K562 (cell line): ENCODE measurements around the gene BLTP2. TPM values are rescaled to one million over a fixed set of nuclear protein-coding genes. Genes with fewer than 3 reads are reported as not detected.
"Not testable (repeated sequence)": the region's sequence is repeated elsewhere in the genome, so short reads cannot be mapped to it uniquely, and the experiment has no call there.

Experiments
- ATAC-seq: fragments of 200-7000 bp; cut with Tn5 transposase; 3 replicates; pipeline ENCODE4 v1.9.1; 2020; ENCODE audit warnings: moderate library complexity
- BruUV-seq: library from RNA; stranded (reverse); fragments of 400-500 nt; replicated peaks from 2 replicates; lab custom pipeline; 2021; lab: Mats Ljungman, UMichigan
- CTCF ChIA-PET: fragments of 300-600 bp; formaldehyde crosslinking; extraction: SDS; loops from one replicate; lab custom pipeline; 2021; ENCODE audit warnings: low intra/inter-chr PET ratio; lab: Yijun Ruan, JAX
- POLR2A ChIA-PET: fragments of 300-600, 350-650 bp; sonication (Branson Sonifier 250); formaldehyde crosslinking; extraction: SDS; loops from one replicate; lab custom pipeline; 2021; ENCODE audit warnings: antibody characterized with exemption, inconsistent platforms; lab: Yijun Ruan, JAX
- DNase-seq, 4 experiments: peaks; one replicate each; pipeline versions ENCODE4 v3.0.0 to v3.0.0-alpha.2; 2011 to 2018; ENCODE audit warnings: low spot score in 3 of 4, mixed read lengths in 3 of 4; ENCODE audit errors: extremely low read depth in 1 of 4
- FAIRE-seq: peaks from 2 replicates; lab custom pipeline; 2011; peaks lifted over from hg19 to GRCh38; lab: Jason Lieb, UNC
- H2AFZ ChIP-seq: 2 replicates; pipeline ENCODE4 v1.6.0; 2011; ENCODE audit warnings: low read depth, low read length, control low read depth, inconsistent platforms
- H3K27ac ChIP-seq: fragments of 200-600 bp; 3 replicates; pipeline ENCODE4 v1.8.0; 2011; ENCODE audit warnings: low read depth, mild to moderate bottlenecking, control low read depth, inconsistent platforms, low read length, moderate library complexity, mixed read lengths; ENCODE audit errors: extremely low read depth
- H3K27me3 ChIP-seq, 2 experiments: fragments of 300-600 bp in 1 of 2; 2 replicates in 1 of 2; 3 replicates in 1 of 2; pipeline versions ENCODE4 v1.6.0 to v1.8.0; 2011; ENCODE audit warnings: inconsistent platforms in 2 of 2, low read length in 2 of 2, mild to moderate bottlenecking in 1 of 2, mixed read lengths in 1 of 2, moderate library complexity in 1 of 2; ENCODE audit not compliant: control insufficient read depth in 2 of 2, insufficient read depth in 2 of 2
- H3K36me3 ChIP-seq: fragments of 300-600 bp; 3 replicates; pipeline ENCODE4 v1.8.0; 2011; ENCODE audit warnings: mild to moderate bottlenecking, low read length, inconsistent platforms; ENCODE audit not compliant: control insufficient read depth, insufficient read depth
- H3K4me1 ChIP-seq, 2 experiments: fragments of 200-600 bp in 1 of 2; replicated peaks in 1 of 2; 2 replicates in 1 of 2; 3 replicates in 1 of 2; pipeline versions ENCODE4 v1.5.1 to v1.8.0; 2011; ENCODE audit warnings: inconsistent platforms in 2 of 2, low read length in 2 of 2, mild to moderate bottlenecking in 1 of 2, mixed read lengths in 1 of 2, moderate library complexity in 1 of 2; ENCODE audit not compliant: control insufficient read depth in 2 of 2, insufficient read depth in 2 of 2
- H3K4me2 ChIP-seq: 2 replicates; pipeline ENCODE4 v1.6.1; 2011; ENCODE audit warnings: low read length, control low read depth, inconsistent platforms, mixed read lengths; ENCODE audit not compliant: insufficient read depth
- H3K4me3 ChIP-seq: fragments of 200-600 bp; sonication (generic), shearing (Covaris generic); 2 replicates; pipeline ENCODE4 v1.5.1; 2016; ENCODE audit warnings: control low read depth, inconsistent platforms
- H3K79me2 ChIP-seq: fragments of 200-600 bp; 3 replicates; pipeline ENCODE4 v1.8.0; 2011; ENCODE audit warnings: low read length, inconsistent platforms; ENCODE audit not compliant: control insufficient read depth, insufficient read depth
- H3K9ac ChIP-seq, 2 experiments: 2 replicates each; pipeline versions ENCODE4 v1.6.0 to v1.6.1; 2011; ENCODE audit warnings: low read depth in 2 of 2, low read length in 2 of 2, control low read depth in 1 of 2, inconsistent platforms in 1 of 2, mild to moderate bottlenecking in 1 of 2, mixed read lengths in 1 of 2; ENCODE audit not compliant: insufficient read depth in 1 of 2
- H3K9me1 ChIP-seq: one replicate; pipeline ENCODE4 v1.6.0; 2011; ENCODE audit warnings: inconsistent platforms, mild to moderate bottlenecking, low read length, moderate library complexity; ENCODE audit not compliant: control insufficient read depth, insufficient read depth
- H3K9me3 ChIP-seq: replicated peaks from 2 replicates; pipeline ENCODE4 v1.5.1; 2011; ENCODE audit warnings: low read depth, low read length, inconsistent platforms; ENCODE audit not compliant: control insufficient read depth, insufficient read depth
- H4K20me1 ChIP-seq: replicated peaks from 2 replicates; pipeline ENCODE4 v1.6.1; 2011; ENCODE audit warnings: low read length, inconsistent platforms, mixed read lengths; ENCODE audit not compliant: control insufficient read depth, insufficient read depth
- CBFA2T3 ChIP-seq: fragments of 450-650 bp; IDR thresholded peaks from 2 replicates; pipeline ENCODE4 v1.6.1; 2017
- DMBX1 ChIP-seq: fragments of 250-450 bp; sonication (Bioruptor Pico); IDR thresholded peaks from 2 replicates; pipeline ENCODE4 v1.8.0; 2022; ENCODE audit warnings: inconsistent platforms, mild to moderate bottlenecking, moderate library complexity, borderline replicate concordance
- ZBTB40 ChIP-seq, 2 experiments: fragments of 450-650 bp in 1 of 2; sonication (generic) in 1 of 2; formaldehyde crosslinking in 1 of 2; IDR thresholded peaks; 2 replicates each; pipeline versions ENCODE4 v1.7.1 to v1.9.0; 2016 to 2022; ENCODE audit warnings: inconsistent platforms in 1 of 2, mild to moderate bottlenecking in 1 of 2, missing genetic modification reagents in 1 of 2
- ZBTB43 ChIP-seq: sonication (generic); formaldehyde crosslinking; IDR thresholded peaks from 2 replicates; pipeline ENCODE4 v1.8.0; 2023; ENCODE audit warnings: mild to moderate bottlenecking, missing genetic modification reagents
- WGBS: fragments of 100-300 bp; shearing (Covaris generic); methylation state at CpG from one replicate; pipeline ENCODE4 v1.1.6; 2016; ENCODE audit warnings: low coverage, mixed read lengths; ENCODE audit not compliant: insufficient coverage; ENCODE audit errors: missing lambda C conversion rate; 5-methylcytosine and 5-hydroxymethylcytosine counted together
- in situ Hi-C: fragments of 300-500 bp; cut with MboI; formaldehyde crosslinking; loops from 4 replicates; pipeline ENCODE4 v1.15.0; 2018; ENCODE audit warnings: inconsistent platforms, mixed read lengths
- intact Hi-C: fragments of 100-400 bp; cut with micrococcal nuclease; formaldehyde crosslinking; loops from 2 replicates; pipeline ENCODE4 v1.14.2; 2022
- polyA plus RNA-seq, 8 experiments: library from polyadenylated mRNA; depleted of rRNA in 4 of 8; stranded (reverse) in 5 of 8; unstranded in 3 of 8; fragments of >200 nt; fragmentation: Nextera tagmentation in 2 of 8; fragmentation: Illumina TruSeq in 1 of 8; extraction: Ambion mirVana in 2 of 8; extraction: Trizol in 1 of 8; gene quantifications; 2 replicates each; pipeline versions ENCODE4 v1.2.1 to v1.2.3, GENCODE V29; 2011 to 2014; ENCODE audit warnings: inconsistent platforms in 1 of 8, missing spikeins in 1 of 8
- total RNA-seq, 7 experiments: library from RNA; depleted of rRNA in 6 of 7; stranded (reverse); fragments of >200 nt in 6 of 7; fragmentation: Illumina TruSeq in 2 of 7; extraction: Trizol in 2 of 7; gene quantifications; 2 replicates each; pipeline versions ENCODE4 v1.2.1 to v1.2.3, GENCODE V29; 2011 to 2021; ENCODE audit warnings: low replicate concordance in 1 of 7

Gene BLTP2
- total and polyA plus RNA-seq, 9 of the 15 experiments (the other 6 are each of a cell fraction or from before 2014, with no cell fraction given): 14.7 to 174 (median 103) TPM

- ATAC-seq, H3K4me2 ChIP-seq, intact Hi-C loops, BruUV-seq, H3K4me1 ChIP-seq, H4K20me1 ChIP-seq, in situ Hi-C loops, H3K9me3 ChIP-seq, H3K9ac ChIP-seq, DNase-seq, H3K27me3 ChIP-seq, H3K4me3 ChIP-seq, H3K9me1 ChIP-seq, FAIRE-seq, H2AFZ ChIP-seq, H3K27ac ChIP-seq, CTCF ChIA-PET: not testable (repeated sequence)
- TF ChIP-seq CBFA2T3 (0 out of 2 replicates have a peak, but pooled peaks have one; percentile 32), DMBX1 (peak; percentile 22; the same call in 1 of the 2 replicates)
- POLR2A ChIA-PET: interaction anchor here (1.0 to 1.3 kb wide), 2 partner anchors 9 to 10 kb away, joined by 3 read pairs; no protein-coding TSS in a partner anchor
- H3K36me3 ChIP-seq: peaks cover 49% of the 10 kb centered on the region; the same call in 2 of the 3 replicates
- peaks cover 52% of the 10 kb centered on the region for H3K79me2 ChIP-seq
- WGBS: 56% methylated on average over 3 of the region's 8 CpGs
Measured at GRCh38 chr17:28658342-28658741, 13.4 kb upstream of the BLTP2 start.

- H3K79me2 ChIP-seq: peaks cover 46% of the 10 kb centered on the region
- no peak overlapping the region for H3K27ac ChIP-seq
- ChIA-PET CTCF (no interaction called here), POLR2A (interaction anchor here (0.8 to 1.6 kb wide), 4 partner anchors 8 to 32 kb away, joined by 3 to 6 read pairs (median 4); no protein-coding TSS in a partner anchor)
- H3K4me2 ChIP-seq: no peak overlapping the region
- peaks cover 52% of the 10 kb centered on the region; the same call in 2 of the 3 replicates for H3K36me3 ChIP-seq
- BruUV-seq: no TSS peak
- ATAC-seq: no peak
- 75% methylated on average over 5 of the region's 5 CpGs for WGBS
- no peak for DNase-seq
- in situ Hi-C loops (no loop called here), intact Hi-C loops (no loop called here)
- H3K27me3 ChIP-seq: no peaks in the 10 kb centered on the region
- H3K9me3 ChIP-seq: no peaks in the 10 kb centered on the region
- H3K9me1 ChIP-seq: no peaks in the 10 kb centered on the region
- peaks cover 2 to 5% of the 10 kb centered on the region in 2 experiments; a peak in 3 of 5 replicates for H3K4me1 ChIP-seq
- no peak overlapping the region for H2AFZ ChIP-seq
- no peak for FAIRE-seq
- peaks cover 5% of the 10 kb centered on the region; the same call in 1 of the 2 replicates for H4K20me1 ChIP-seq
- no peak overlapping the region for H3K4me3 ChIP-seq
- H3K9ac ChIP-seq: no peak overlapping the region
- TF ChIP-seq ZBTB40 (IDR thresholded peaks at IDR 0.05) (no peak), ZBTB40 (CRISPR knock-in tag; IDR thresholded peaks at IDR 0.05) (no peak), ZBTB43 (no peak)
Measured at GRCh38 chr17:28657756-28658155, 12.8 kb upstream of the BLTP2 start.
